Dedifferentiated amniotic fluid mesenchymal stem cell (primary cell): Measurements from ENCODE around the gene TMED1.

Source experiments
- DNase-seq: peaks from one replicate; pipeline ENCODE4 v3.0.0-alpha.2; 2016; ENCODE audit errors: extremely low spot score

TMED1 gene

DNA sequence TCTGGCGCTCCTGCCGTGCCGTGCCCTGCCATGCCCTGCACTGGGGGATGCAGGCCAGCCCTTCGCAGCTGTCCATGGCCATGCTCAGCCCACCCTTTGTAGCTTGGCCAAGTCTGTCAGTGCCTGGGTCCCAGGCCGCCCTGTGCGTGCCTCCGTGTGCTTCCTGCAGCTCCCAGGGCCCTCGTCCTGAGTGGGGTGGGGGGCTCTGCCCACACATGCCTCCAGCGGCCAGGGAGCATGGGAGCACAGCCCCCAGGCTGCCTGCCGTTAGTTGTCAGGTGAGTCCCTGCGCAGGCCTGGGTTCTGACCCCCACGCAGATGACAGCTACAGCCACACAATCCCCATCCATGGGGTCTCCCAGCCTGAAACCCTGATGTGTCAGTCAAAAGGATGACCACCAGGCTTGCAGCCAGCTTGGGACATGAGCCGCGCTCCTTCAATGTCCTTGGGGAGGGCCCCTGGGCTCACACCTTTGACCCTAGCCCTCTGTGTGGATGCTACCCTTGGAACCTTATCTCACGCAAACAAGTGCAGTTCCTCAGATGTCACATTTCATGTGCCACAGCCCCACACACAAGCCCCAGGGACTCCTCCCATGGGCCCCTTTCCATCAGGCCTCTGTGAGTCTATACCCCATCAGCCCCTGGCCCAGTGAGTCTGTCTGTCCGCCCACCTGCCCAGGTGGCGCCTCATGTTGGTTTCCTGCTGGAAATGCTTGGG is 24.5 kb downstream of the TMED1 start:
- DNase-seq, result no peak

DNA sequence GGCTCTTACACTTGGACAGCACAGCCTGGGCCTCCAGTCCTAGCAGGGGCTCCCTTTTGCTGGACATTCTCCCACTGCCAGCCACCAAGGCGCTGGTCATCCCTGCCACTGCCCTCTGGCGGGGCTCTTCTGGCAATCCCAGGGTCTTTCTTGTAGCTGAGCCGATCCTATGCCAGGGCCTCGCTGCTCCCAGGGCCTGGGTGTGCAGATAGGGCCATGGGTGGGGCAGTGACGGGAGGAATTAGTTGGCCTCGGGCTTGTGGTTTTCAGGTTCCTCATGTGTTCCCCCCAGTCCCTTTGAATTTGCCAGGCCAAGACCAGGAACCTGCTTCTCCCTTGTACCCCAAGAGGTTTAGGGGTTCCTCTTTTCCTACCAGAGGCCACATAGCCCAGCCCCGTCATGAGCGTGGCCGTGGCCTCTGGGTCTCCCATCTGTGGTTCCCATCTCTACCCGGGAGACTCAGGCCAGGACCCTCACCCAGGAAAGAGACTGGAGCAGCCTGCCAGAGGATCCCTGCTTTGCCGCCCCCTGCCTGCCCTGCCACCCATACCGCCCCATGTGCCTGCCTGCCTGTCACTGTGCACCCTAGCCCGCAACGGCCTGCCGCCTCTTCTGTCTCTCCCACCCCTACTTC is 26.2 kb downstream of the TMED1 start:
- no peak for DNase-seq

DNA sequence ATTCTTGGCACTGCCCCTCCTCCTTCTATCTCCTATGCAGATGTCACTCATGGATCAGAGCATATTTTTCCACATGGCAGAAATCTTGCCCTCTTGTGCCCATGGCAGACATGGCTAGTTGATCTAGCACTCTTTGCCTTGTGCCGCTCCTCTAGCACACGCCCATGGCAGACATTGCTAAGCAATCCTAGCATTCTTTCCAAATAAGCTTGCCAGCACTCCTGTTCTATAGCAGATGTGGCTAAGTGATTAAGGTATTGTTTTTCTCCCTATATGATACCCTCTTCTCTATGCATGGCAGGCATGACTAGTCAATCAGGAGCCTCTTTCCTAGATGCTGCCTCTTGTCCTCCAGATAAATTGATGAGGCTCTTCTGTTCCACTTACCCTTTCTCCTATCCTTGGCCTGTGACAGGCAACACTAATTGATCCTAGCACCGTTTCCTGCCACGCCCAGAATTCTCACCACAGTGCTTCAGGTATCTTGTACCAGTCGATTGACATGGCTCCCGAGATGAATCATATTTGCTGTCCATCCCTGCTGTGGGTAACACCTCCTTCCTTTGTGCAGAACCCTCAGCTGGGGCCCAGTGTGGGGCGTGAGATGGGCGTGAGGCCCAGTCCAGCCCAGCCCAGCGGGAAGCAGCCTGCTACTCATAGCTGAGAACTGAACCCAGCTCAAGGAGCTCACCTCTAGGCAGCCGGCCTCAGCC is 26.9 kb downstream of the TMED1 start:
- no peak for DNase-seq

DNA sequence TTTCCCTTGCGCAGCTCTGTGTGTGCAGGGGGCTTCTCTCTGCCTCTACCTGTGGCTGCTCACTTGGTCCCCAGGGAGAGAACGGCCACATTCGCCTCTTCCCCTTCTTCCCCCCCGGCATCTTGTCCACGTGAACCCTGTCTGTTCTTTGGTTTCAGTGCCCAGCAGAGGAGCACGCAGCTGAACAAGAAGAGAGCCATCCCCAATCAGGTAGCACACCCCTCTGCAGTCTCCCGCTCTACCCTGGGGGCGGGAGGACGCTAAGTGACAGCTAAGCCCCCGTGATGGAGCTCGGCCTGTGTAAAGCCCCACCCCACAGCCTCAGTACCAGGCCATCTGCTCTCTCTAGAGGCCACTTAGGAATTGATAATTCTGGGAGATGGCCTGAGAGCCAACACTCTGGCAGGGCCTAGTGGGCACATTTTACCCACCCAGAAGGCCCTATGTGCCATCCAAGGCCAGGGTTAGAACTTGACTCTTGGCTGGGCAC is 30.2 kb downstream of the TMED1 start:
- DNase-seq, result no peak

DNA sequence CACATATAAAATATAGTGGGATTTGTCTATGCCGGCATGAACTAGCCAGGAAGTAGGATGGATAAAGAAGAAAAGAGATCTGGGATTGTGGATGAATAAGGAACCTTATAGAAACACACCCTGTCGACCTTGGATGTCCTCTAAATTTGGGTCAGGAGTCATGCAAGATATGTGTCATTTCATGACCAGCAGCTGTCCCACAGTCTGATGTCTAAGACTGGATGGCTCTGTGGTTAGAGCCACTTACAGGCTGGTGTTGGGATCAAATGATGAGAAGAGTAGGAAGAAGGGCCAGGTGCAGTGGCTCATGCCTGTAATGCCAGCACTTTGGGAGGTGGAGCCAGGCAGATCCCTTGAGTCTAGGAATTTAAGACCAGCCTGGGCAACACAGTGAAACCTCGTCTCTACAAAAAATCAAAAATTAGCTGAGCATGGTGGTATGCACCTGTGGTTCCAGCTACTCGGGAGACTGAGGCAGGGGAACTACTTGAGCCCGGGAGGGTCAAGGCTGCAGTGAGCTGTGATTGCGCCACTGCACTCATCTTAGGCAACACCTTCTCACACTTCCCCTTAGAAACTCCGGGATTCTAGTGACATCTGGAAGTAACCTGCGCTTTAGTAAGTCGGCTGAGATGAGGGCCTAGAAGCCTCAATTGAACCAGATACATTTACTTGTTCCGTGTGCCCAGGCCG is 30.8 kb downstream of the TMED1 start:
- DNase-seq, result no peak

DNA sequence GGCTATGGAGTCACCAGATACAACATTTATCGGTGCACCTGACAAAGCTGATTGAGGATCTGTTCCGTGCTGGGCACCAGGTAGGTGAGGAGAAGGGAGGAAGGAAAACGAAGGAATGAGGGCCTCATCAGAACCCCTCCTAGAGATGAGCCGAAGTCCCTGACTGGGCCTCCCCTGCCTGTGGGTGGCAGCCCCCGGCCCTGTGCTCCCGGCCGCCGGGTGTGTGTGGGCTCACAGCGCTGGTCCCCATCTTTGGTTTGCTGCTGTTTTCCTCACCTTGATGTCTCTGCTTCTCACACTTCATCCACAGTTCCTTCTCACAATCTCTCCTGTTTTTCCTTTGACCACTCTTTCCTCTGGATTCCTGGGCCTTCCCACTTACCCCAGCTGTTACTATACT is 32.8 kb downstream of the TMED1 start:
- no peak for DNase-seq

DNA sequence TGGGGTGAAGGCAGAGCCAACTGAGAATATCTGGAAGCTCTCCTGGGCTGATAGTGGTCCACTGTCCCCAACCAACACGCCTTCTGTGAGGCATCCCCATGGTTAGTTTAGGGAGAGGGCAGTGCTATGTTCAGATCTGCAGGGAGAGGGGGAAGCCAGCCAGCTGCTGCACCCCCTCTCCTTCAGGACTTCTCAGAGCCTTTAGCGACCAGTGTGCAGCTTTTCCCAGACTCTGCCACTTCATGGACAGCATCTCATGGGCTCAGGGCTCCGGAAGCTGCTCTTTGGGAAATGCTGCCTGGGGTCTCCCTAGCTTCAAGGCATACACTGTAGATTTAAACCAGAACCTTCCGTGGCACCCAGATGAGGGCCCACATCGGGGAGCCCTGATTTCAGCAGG is 33.5 kb downstream of the TMED1 start:
- DNase-seq, result no peak

DNA sequence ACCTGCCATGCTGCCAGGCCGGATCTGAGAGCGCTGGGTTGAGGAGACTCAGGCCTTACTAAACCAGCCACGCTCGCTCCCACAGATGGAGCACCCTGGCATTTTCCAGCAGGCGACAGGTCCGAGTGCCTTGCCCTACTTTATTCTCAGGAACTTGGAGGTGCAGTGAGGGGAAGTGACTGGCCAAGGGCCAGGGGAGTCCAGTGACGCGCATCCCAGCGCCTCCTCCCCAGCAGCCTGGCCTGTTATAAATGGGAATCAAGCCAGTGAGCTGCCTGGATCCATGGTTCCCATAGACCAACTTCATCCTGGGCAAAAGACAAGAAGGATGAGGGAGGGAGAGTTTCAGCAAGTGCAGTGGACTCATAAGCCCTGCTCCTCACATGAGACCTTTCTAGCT is 35.5 kb downstream of the TMED1 start:
- no peak for DNase-seq

DNA sequence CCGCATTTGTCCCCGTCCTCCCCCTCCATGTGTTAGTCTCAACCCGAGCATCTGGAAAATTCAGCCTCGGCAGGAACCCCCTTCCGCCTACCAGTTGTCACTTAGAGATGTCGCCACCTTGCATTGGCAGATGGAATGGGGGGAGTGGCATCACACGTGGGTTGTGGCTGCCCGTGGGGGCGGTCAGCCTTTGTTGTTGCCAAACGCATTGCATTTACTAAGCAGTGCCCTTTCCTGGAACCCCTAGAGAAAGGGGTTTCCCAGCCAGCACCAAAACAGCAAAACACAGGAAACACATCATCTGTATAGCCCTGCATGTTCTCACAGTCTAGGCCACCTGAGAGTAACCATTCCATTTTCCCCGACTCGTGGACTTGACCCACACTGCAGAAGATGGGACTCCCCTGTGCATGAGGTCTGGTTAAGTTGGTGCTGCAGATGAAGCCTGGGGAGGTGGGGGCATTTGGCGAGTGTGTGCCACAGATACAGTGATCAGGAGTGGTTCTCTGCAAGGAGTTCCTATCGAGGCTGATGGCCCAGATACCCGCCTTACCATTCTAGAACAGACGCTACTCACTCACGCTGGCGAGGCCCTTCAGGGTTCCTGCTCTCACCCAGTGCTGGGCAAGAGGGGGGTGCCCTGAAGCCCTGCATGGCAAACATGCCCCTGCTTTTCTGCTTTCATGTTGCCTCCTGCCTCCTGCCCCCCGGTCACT is 38.3 kb downstream of the TMED1 start:
- DNase-seq, result no peak

DNA sequence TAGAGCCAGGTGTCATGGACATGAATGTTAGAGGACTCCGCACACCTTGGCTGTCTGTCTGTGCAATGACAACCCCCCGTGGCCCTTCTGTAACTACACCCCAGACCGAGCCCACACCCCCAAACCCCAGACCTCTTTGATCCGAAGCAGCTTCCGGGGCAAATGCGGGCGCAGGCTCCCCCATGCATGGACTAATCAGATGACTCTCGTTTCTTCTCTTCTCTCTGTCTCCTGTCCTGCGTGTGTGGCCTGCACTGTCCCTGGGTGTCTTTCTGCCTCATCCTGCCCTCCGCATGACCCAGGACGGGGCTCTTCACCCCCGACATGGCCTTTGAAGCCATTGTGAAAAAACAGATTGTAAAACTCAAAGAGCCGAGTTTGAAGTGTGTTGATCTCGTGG is 38.9 kb downstream of the TMED1 start:
- no peak for DNase-seq

DNA sequence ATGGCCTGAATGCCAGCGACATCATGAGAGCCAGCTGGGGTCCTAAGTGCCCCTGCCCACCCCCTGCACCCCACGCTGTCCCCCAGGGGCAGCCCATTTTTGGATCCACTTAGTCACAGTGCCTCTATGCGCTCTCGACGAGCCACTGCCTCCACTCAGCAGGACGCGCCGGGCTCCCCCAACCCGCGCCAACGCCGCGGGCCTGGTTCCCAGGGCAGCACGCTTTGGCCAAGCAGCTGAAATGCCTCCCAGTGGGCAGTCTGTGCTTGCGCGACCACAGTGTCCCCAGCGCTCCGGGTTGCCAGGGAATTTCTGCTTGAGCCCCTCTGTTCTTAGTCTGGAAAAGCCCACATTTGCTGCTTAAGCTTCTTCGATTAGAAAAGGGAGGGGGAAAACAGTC is 39.4 kb downstream of the TMED1 start:
- no peak for DNase-seq

DNA sequence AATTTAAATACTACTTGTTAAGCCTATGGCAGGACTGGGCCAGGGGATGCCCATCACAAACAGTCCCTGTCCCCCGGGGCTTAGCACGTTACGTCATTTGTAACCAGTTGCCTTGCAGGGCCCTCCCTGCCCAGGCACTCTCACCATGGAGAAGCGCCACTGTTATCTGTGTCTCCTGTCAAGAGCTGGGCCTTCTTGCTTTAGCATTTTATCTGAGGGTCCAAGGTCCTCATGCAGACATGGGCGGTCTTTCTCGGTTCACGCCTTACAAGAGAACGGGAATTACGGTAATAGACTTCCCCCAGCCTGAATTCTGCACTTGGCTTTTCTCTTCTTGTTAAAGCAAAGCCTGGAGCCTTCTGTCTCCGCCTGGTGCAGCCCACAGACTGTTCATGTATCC is 46.1 kb downstream of the TMED1 start:
- DNase-seq, result no peak

DNA sequence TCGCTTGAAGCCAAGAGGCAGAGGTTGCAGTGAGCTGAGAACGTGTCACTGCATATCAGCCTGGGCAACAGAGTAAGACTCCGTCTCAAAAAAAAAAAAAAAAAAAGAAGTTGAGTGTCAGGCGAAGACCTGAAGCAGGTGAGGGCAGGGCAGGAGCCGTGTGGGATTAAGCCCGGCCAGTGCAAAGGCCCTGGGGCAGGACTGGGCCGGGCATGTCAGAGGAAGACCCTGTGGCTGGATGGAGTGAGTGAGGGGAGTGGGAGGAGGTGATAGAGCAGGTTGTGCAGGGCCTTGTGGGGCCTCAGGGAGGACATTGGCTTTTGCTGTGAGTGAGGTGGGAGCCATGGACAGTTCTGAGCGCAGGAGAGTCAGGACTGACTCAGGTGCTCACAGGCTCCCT is 47.9 kb downstream of the TMED1 start:
- DNase-seq, result no peak

DNA sequence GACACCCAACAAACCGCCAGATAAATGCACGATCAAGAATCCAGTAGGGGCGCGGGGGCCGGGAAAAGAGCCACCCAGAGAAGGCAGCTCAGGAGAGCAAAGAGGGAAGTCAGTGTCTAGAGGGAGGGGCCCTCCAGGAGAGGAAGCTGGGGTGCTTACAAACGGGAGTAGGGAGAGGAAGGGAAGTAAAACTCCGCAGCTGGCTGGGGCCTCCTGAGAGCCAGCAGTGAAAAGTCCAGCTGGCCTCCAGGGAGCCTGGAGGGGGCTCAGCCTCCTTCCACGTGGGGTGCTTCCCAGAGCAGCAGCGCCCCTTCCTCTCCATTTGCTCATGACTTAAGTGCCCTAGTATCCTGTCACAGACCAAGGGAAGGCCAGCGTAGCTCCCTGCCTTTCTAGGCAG is 51.8 kb downstream of the TMED1 start:
- no peak for DNase-seq

DNA sequence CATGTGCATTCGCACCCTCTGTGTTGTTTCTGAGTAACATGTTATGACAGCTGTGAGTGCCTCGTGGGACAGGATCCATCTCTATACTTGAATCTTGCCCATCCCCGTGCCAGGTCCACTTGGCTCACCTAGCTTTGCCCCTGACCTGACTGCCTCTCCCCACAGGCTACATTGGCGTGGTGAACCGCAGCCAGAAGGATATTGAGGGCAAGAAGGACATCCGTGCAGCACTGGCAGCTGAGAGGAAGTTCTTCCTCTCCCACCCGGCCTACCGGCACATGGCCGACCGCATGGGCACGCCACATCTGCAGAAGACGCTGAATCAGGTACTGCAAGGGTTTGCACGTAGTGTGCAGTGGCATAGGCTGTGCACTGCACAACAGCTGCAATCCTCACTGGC is 53.2 kb downstream of the TMED1 start:
- no peak for DNase-seq
